Panc1 (cell line): ENCODE results near the gene GMEB2. TPM values are rescaled to one million over a fixed set of nuclear protein-coding genes. Genes with fewer than 3 reads are reported as not detected.
"Not testable (repeated sequence)": the region's sequence is repeated elsewhere in the genome, so short reads cannot be mapped to it uniquely, and the experiment has no call there.

Experiments used
- ATAC-seq: fragments of 200-7000 bp; cut with Tn5 transposase; 2 replicates; pipeline ENCODE4 v1.9.1; 2020; ENCODE audit warnings: mild to moderate bottlenecking, moderate library complexity
- BruUV-seq: library from RNA; stranded (reverse); fragments of 400-500 nt; replicated peaks from 2 replicates; lab custom pipeline; 2021; lab: Mats Ljungman, UMichigan
- CTCF ChIA-PET: fragments of 300-600 bp; sonication (Branson Sonifier 250); formaldehyde crosslinking; loops from one replicate; lab custom pipeline; 2022; ENCODE audit warnings: antibody characterized with exemption; lab: Charles Lee
- POLR2A ChIA-PET: fragments of 300-600 bp; sonication (Branson Sonifier 250); formaldehyde crosslinking; loops from one replicate; lab custom pipeline; 2022; ENCODE audit warnings: antibody characterized with exemption; lab: Charles Lee
- DNase-seq: peaks from one replicate; pipeline ENCODE4 v3.0.0-alpha.2; 2010; ENCODE audit warnings: low read depth, low spot score
- H3K27ac ChIP-seq: 2 replicates; pipeline ENCODE4 v1.5.1; 2011; ENCODE audit warnings: mild to moderate bottlenecking, low read length, inconsistent platforms
- H3K27me3 ChIP-seq: fragments of 200-500 bp; sonication (Bioruptor generic); 2 replicates; pipeline ENCODE4 v1.6.0; 2014; ENCODE audit warnings: low read length, inconsistent platforms; ENCODE audit not compliant: control insufficient read depth, insufficient read depth
- H3K36me3 ChIP-seq: fragments of 200-500 bp; sonication (Bioruptor generic); 2 replicates; pipeline ENCODE4 v1.5.1; 2014; ENCODE audit warnings: inconsistent platforms, mild to moderate bottlenecking, low read length, moderate library complexity; ENCODE audit not compliant: control insufficient read depth, insufficient read depth
- H3K4me1 ChIP-seq: 2 replicates; pipeline ENCODE4 v1.5.1; 2011; ENCODE audit warnings: inconsistent platforms, mild to moderate bottlenecking, low read length, moderate library complexity; ENCODE audit not compliant: control insufficient read depth, insufficient read depth
- H3K4me3 ChIP-seq, 2 experiments: 2 replicates each; pipeline ENCODE4 v1.5.1; 2011 to 2012; ENCODE audit warnings: low read depth in 2 of 2, low read length in 2 of 2, mild to moderate bottlenecking in 2 of 2, inconsistent platforms in 1 of 2, moderate library complexity in 1 of 2
- H3K9me3 ChIP-seq: fragments of 200-500 bp; sonication (Bioruptor generic); 2 replicates; pipeline ENCODE4 v1.5.1; 2014; ENCODE audit warnings: low read depth, mild to moderate bottlenecking, inconsistent platforms, low read length, moderate library complexity; ENCODE audit not compliant: control insufficient read depth, insufficient read depth
- POLR2AphosphoS5 ChIP-seq: IDR thresholded peaks from 2 replicates; pipeline ENCODE4 v1.6.1; 2012; ENCODE audit warnings: mild to moderate bottlenecking, low read depth, low read length, moderate library complexity
- SIN3A ChIP-seq: IDR thresholded peaks from 2 replicates; pipeline ENCODE4 v1.6.1; 2012; ENCODE audit warnings: low read depth, mild to moderate bottlenecking, low read length, moderate library complexity, borderline replicate concordance; ENCODE audit not compliant: insufficient read depth
- TCF7L2 ChIP-seq: IDR thresholded peaks from 2 replicates; pipeline ENCODE4 v1.6.1; 2011; ENCODE audit warnings: mild to moderate bottlenecking, low read depth, low read length, inconsistent platforms
- in situ Hi-C: cut with HindIII; loops from 2 replicates; pipeline ENCODE4 v1.10.0; 2016; ENCODE audit warnings: low sequenced_read_pairs, low pct_unique_long_range_greater_than_20kb
- intact Hi-C: fragments of 100-400 bp; cut with micrococcal nuclease; formaldehyde crosslinking; loops from one replicate; pipeline ENCODE4 v1.10.0; 2022; ENCODE audit not compliant: unreplicated experiment
- total RNA-seq: library from RNA; stranded (reverse); gene quantifications from one replicate; pipeline ENCODE4 v1.2.1, GENCODE V29; 2021; ENCODE audit not compliant: unreplicated experiment
- TF ChIP-seq, protein P1 (sequence below): fragments of 450-650 bp; IDR thresholded peaks from 2 replicates; pipeline ENCODE4 v1.5.1; 2017; ENCODE audit warnings: mild to moderate bottlenecking
- TF ChIP-seq, protein P2 (sequence below), 2 experiments: IDR thresholded peaks; 2 replicates each; pipeline ENCODE4 v1.6.1; 2011 to 2012; ENCODE audit warnings: low read depth in 2 of 2, control low read depth in 1 of 2, low read length in 1 of 2, mild to moderate bottlenecking in 1 of 2, moderate library complexity in 1 of 2; ENCODE audit not compliant: insufficient read depth in 1 of 2

Gene GMEB2
- total RNA-seq, 1 experiment from 2014 or later, result 13.1 TPM

DNA sequence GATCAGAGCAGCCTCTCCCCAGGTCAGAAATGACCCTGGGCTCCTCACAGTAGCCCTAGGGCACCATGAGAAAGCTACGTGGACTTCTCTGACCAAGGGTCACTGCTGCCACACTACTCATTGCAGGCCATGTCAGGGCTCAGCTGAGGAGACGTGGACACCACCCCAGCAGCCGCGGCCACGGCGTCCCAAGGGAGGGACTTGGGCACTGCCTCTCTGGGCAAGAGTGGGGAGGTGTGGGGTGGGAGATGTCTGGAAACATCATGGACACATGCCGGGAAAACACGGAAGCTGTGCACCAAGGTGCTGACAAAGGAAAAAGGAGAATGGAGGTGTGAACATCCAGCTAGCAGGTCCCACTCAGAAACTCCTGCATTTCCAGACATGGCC lies 9.0 kb downstream of the GMEB2 start:
- H3K27me3 ChIP-seq, result no peaks in the 10 kb centered on the region
- no peak overlapping the region for H3K27ac ChIP-seq
- BruUV-seq, result no TSS peak
- CTCF ChIA-PET, result no interaction called here
- DNase-seq (no peak), ATAC-seq (no peak)
- POLR2A ChIA-PET, result no interaction called here
- in situ Hi-C loops (no loop called here), intact Hi-C loops (no loop called here)
- H3K4me3 ChIP-seq, result no peak overlapping the region
- no peak for TF ChIP-seq SIN3A
- no peak for TF ChIP-seq POLR2AphosphoS5
- TF ChIP-seq, protein P1, sequence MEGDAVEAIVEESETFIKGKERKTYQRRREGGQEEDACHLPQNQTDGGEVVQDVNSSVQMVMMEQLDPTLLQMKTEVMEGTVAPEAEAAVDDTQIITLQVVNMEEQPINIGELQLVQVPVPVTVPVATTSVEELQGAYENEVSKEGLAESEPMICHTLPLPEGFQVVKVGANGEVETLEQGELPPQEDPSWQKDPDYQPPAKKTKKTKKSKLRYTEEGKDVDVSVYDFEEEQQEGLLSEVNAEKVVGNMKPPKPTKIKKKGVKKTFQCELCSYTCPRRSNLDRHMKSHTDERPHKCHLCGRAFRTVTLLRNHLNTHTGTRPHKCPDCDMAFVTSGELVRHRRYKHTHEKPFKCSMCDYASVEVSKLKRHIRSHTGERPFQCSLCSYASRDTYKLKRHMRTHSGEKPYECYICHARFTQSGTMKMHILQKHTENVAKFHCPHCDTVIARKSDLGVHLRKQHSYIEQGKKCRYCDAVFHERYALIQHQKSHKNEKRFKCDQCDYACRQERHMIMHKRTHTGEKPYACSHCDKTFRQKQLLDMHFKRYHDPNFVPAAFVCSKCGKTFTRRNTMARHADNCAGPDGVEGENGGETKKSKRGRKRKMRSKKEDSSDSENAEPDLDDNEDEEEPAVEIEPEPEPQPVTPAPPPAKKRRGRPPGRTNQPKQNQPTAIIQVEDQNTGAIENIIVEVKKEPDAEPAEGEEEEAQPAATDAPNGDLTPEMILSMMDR, result no peak
- no peak for TF ChIP-seq TCF7L2
- TF ChIP-seq, protein P2, sequence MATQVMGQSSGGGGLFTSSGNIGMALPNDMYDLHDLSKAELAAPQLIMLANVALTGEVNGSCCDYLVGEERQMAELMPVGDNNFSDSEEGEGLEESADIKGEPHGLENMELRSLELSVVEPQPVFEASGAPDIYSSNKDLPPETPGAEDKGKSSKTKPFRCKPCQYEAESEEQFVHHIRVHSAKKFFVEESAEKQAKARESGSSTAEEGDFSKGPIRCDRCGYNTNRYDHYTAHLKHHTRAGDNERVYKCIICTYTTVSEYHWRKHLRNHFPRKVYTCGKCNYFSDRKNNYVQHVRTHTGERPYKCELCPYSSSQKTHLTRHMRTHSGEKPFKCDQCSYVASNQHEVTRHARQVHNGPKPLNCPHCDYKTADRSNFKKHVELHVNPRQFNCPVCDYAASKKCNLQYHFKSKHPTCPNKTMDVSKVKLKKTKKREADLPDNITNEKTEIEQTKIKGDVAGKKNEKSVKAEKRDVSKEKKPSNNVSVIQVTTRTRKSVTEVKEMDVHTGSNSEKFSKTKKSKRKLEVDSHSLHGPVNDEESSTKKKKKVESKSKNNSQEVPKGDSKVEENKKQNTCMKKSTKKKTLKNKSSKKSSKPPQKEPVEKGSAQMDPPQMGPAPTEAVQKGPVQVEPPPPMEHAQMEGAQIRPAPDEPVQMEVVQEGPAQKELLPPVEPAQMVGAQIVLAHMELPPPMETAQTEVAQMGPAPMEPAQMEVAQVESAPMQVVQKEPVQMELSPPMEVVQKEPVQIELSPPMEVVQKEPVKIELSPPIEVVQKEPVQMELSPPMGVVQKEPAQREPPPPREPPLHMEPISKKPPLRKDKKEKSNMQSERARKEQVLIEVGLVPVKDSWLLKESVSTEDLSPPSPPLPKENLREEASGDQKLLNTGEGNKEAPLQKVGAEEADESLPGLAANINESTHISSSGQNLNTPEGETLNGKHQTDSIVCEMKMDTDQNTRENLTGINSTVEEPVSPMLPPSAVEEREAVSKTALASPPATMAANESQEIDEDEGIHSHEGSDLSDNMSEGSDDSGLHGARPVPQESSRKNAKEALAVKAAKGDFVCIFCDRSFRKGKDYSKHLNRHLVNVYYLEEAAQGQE (IDR thresholded peaks at IDR 0.05; ENCODE audit: insufficient read depth in 1 of 2, low read depth in 2 of 2, low read length in 1 of 2), result no peak
- H3K36me3 ChIP-seq, result no peaks in the 10 kb centered on the region
- H3K9me3 ChIP-seq, result no peaks in the 10 kb centered on the region
- peaks cover 3% of the 10 kb centered on the region; the same call in 1 of the 2 replicates for H3K4me1 ChIP-seq

DNA sequence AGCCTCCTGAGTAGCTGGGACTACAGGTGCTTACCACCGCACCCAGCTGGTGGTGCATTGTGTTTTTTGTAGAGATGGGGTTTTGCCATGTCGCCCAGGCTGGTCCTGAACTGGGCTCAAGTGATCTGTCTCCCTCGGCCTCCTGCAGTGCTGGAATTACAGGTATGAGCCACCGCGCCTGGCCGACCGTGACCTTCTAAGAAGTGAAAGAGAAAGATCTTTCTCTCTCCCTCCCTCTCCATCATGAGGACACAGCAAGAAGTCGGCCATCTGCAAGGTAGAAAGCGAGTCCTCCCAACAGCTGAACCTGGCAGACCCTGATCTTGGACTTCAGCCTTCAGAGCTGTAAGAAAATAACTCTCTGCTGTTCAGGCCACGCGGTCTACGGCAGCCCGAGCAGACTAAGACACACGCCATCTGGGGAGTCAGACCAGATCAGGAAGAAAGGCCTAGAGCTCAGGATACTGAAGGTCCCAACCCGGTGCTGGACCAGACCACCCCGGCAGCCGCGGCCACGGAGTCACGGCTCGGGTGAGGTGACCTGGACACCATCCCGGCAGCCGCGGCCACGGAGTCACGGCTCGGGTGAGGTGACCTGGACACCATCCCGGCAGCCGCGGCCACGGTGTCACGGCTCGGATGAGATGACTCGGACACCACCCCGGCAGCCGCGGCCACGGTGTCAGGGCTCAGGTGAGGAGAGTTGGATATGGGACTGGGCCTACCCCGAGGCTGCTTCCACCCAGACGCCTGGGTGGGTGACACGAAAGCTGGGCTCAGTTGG lies 9.6 kb downstream of the GMEB2 start:
- TF ChIP-seq TCF7L2, result no peak
- TF ChIP-seq, protein P2 (IDR thresholded peaks at IDR 0.05; ENCODE audit: insufficient read depth in 1 of 2, low read depth in 2 of 2, low read length in 1 of 2), result no peak
- no peak for TF ChIP-seq SIN3A
- TF ChIP-seq POLR2AphosphoS5, result no peak
- TF ChIP-seq, protein P1, result no peak
- in situ Hi-C loops (no loop called here), intact Hi-C loops (no loop called here)
- Histone ChIP-seq H3K27me3 (no peaks in the 10 kb centered on the region), H3K4me1 (peaks cover 3% of the 10 kb centered on the region; the same call in 1 of the 2 replicates), H3K4me3 (no peak overlapping the region), H3K9me3 (no peaks in the 10 kb centered on the region), H3K36me3 (no peaks in the 10 kb centered on the region), H3K27ac (no peak overlapping the region)
- no TSS peak for BruUV-seq
- no peak for DNase-seq
- ChIA-PET CTCF (no interaction called here), POLR2A (no interaction called here)
- ATAC-seq, result no peak

DNA sequence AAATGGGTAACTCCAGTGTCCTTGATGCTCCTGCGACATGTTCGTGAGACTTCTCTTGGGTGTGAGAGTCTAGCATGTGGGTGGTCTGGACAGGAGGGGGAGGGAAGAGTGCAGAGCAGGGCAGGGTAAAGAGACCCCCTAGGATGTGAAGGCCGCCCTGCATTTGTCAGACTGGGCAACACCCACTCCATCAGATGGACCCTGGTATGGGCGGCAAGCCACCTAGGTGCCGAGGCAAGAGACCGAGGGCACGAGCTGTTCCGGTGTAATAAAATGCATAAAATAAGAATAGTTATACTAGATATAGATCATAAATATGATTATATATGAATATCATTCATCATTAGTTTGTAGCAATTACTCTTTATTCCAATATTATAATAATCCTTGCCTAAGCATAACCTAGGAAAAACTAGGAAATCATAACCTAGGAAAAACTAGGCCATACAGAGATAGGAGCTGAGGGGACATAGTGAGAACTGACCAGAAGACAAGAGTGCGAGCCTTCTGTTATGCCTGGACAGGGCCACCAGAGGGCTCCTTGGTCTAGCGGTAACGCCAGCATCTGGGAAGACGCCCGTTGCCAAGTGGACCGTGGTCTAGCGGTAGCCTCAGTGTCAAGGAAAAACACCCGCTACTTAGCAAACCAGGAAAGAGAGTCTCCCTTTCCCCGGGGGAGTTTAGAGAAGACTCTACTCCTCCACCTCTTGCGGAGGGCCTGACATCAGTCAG lies 12.9 kb downstream of the GMEB2 start:
- ATAC-seq, POLR2A ChIA-PET, CTCF ChIA-PET: not testable (repeated sequence)

More for the DNA sequence above, 12.9 kb downstream of the GMEB2 start:
- H3K4me3 ChIP-seq, H3K27ac ChIP-seq, H3K27me3 ChIP-seq, DNase-seq, H3K4me1 ChIP-seq, intact Hi-C loops, H3K9me3 ChIP-seq, BruUV-seq, H3K36me3 ChIP-seq, in situ Hi-C loops: not testable (repeated sequence)
